SK-N-SH (cell line): ENCODE measurements around the gene LRTM2. TPM values are rescaled to one million over a fixed set of nuclear protein-coding genes. Genes with fewer than 3 reads are reported as not detected.

ENCODE experiments used
- CTCF ChIA-PET: fragments of 300-600, 350-600 bp; formaldehyde crosslinking; extraction: SDS; loops from one replicate; lab custom pipeline; 2021; lab: Yijun Ruan, JAX
- POLR2A ChIA-PET: fragments of 350-600 bp; sonication (Branson Sonifier 250); formaldehyde crosslinking; extraction: SDS; loops from one replicate; lab custom pipeline; 2020; ENCODE audit warnings: antibody characterized with exemption, inconsistent platforms; lab: Yijun Ruan, JAX
- DNase-seq: peaks from one replicate; pipeline ENCODE4 v3.0.0; 2012
- H2AFZ ChIP-seq: fragments of 200-600 bp; sonication (generic); 2 replicates; pipeline ENCODE4 v1.8.1; 2016; ENCODE audit warnings: antibody characterized with exemption, mild to moderate bottlenecking, low read depth
- H3F3A ChIP-seq: fragments of 200-600 bp; sonication (generic); replicated peaks from 2 replicates; pipeline ENCODE3; 2016; ENCODE audit warnings: antibody characterized with exemption, mild to moderate bottlenecking; ENCODE audit not compliant: insufficient read depth
- H3K27ac ChIP-seq, 2 experiments: fragments of 200-500 bp in 1 of 2; fragments of 200-600 bp in 1 of 2; sonication (Bioruptor generic) in 1 of 2; sonication (generic), shearing (Covaris generic) in 1 of 2; 2 replicates each; pipeline versions ENCODE4 v1.5.1 to v1.6.1; 2014 to 2016; ENCODE audit warnings: low read depth in 2 of 2, inconsistent platforms in 1 of 2, low read length in 1 of 2, mild to moderate bottlenecking in 1 of 2, mixed read lengths in 1 of 2
- H3K27me3 ChIP-seq: fragments of 200-600 bp; sonication (generic), shearing (Covaris generic); 2 replicates; pipeline ENCODE4 v1.6.1; 2016; ENCODE audit warnings: mixed run types; ENCODE audit not compliant: insufficient read depth
- H3K36me3 ChIP-seq, 2 experiments: fragments of 200-500 bp in 1 of 2; fragments of 200-600 bp in 1 of 2; sonication (Bioruptor generic) in 1 of 2; sonication (generic) in 1 of 2; replicated peaks in 1 of 2; 2 replicates each; pipeline versions ENCODE3 to v1.5.1; 2014 to 2016; ENCODE audit warnings: low read length in 1 of 2, mild to moderate bottlenecking in 1 of 2; ENCODE audit not compliant: insufficient read depth in 2 of 2, control insufficient read depth in 1 of 2
- H3K4me1 ChIP-seq, 2 experiments: fragments of 200-500 bp in 1 of 2; fragments of 200-600 bp in 1 of 2; sonication (Bioruptor generic) in 1 of 2; sonication (generic), shearing (Covaris generic) in 1 of 2; 2 replicates each; pipeline versions ENCODE4 v1.5.1 to v1.6.1; 2014 to 2016; ENCODE audit warnings: low read depth in 1 of 2, low read length in 1 of 2, mixed run types in 1 of 2; ENCODE audit not compliant: insufficient read depth in 2 of 2, control insufficient read depth in 1 of 2
- H3K4me2 ChIP-seq: fragments of 200-600 bp; sonication (generic), shearing (Covaris generic); 2 replicates; pipeline ENCODE4 v1.6.1; 2017; ENCODE audit warnings: mixed run types
- H3K4me3 ChIP-seq, 2 experiments: fragments of 200-500 bp in 1 of 2; fragments of 200-600 bp in 1 of 2; sonication (Bioruptor generic) in 1 of 2; sonication (generic), shearing (Covaris generic) in 1 of 2; 2 replicates each; pipeline versions ENCODE4 v1.5.1 to v1.8.1; 2014 to 2016; ENCODE audit warnings: low read depth in 2 of 2, inconsistent platforms in 1 of 2, low read length in 1 of 2, mild to moderate bottlenecking in 1 of 2, mixed read lengths in 1 of 2, moderate library complexity in 1 of 2
- H3K79me2 ChIP-seq: fragments of 200-600 bp; sonication (generic); 2 replicates; pipeline ENCODE4 v1.8.1; 2017; ENCODE audit warnings: mild to moderate bottlenecking; ENCODE audit not compliant: insufficient read depth
- H3K9ac ChIP-seq: fragments of 200-600 bp; sonication (generic); 2 replicates; pipeline ENCODE4 v1.6.1; 2017; ENCODE audit warnings: mixed run types
- H3K9me2 ChIP-seq: fragments of 200-600 bp; sonication (generic); 2 replicates; pipeline ENCODE4 v1.6.1; 2017; ENCODE audit warnings: mixed run types
- H3K9me3 ChIP-seq: fragments of 200-600 bp; sonication (generic); 2 replicates; pipeline ENCODE4 v1.6.1; 2017; ENCODE audit warnings: mixed run types, mild to moderate bottlenecking, moderate library complexity
- H4K20me1 ChIP-seq: fragments of 200-600 bp; sonication (generic); 2 replicates; pipeline ENCODE4 v1.6.1; 2017; ENCODE audit warnings: mild to moderate bottlenecking, mixed run types; ENCODE audit not compliant: insufficient read depth
- CHD2 ChIP-seq: fragments of 150-350 bp; IDR thresholded peaks from 2 replicates; pipeline ENCODE4 v1.6.1; 2018; ENCODE audit warnings: low read length; ENCODE audit not compliant: partially characterized antibody
- ELF1 ChIP-seq: IDR thresholded peaks from 2 replicates; pipeline ENCODE4 v1.4.0; 2012
- FOSL2 ChIP-seq: IDR thresholded peaks from 2 replicates; pipeline ENCODE4 v1.4.0; 2012; ENCODE audit warnings: low read depth, mild to moderate bottlenecking, moderate library complexity, borderline replicate concordance
- GABPA ChIP-seq: IDR thresholded peaks from 2 replicates; pipeline ENCODE4 v1.4.0; 2012; ENCODE audit warnings: low read depth, mild to moderate bottlenecking
- IRF3 ChIP-seq: fragments of 150-350 bp; IDR thresholded peaks from 2 replicates; pipeline ENCODE4 v1.6.1; 2016; ENCODE audit warnings: mild to moderate bottlenecking, low read depth, low read length
- MAX ChIP-seq: IDR thresholded peaks from 2 replicates; pipeline ENCODE4 v1.4.0; 2012; ENCODE audit warnings: low read depth
- NRF1 ChIP-seq: IDR thresholded peaks from 2 replicates; pipeline ENCODE4 v1.6.1; 2012; ENCODE audit warnings: low read depth, mild to moderate bottlenecking, low read length
- POLR2AphosphoS5 ChIP-seq: IDR thresholded peaks from 2 replicates; pipeline ENCODE4 v1.6.1; 2012; ENCODE audit warnings: low read depth, low read length
- RFX5 ChIP-seq: IDR thresholded peaks from 2 replicates; pipeline ENCODE4 v1.6.1; 2012; ENCODE audit warnings: mild to moderate bottlenecking, improper control_type of control experiment, low read length
- SMC3 ChIP-seq: IDR thresholded peaks from 2 replicates; pipeline ENCODE4 v1.6.1; 2012; ENCODE audit warnings: low read depth, low read length, improper control_type of control experiment
- TAF1 ChIP-seq: IDR thresholded peaks from 2 replicates; pipeline ENCODE4 v1.6.1; 2012; ENCODE audit warnings: low read depth, mild to moderate bottlenecking, low read length, moderate library complexity, borderline replicate concordance
- TCF12 ChIP-seq: IDR thresholded peaks from 2 replicates; pipeline ENCODE4 v1.4.0; 2012
- USF2 ChIP-seq: fragments of 150-350 bp; IDR thresholded peaks from 2 replicates; pipeline ENCODE4 v1.6.1; 2017; ENCODE audit warnings: antibody characterized with exemption, low read length, low read depth, borderline replicate concordance
- YY1 ChIP-seq: IDR thresholded peaks from 2 replicates; pipeline ENCODE4 v1.4.0; 2012; ENCODE audit warnings: low read depth, mild to moderate bottlenecking
- WGBS: methylation state at CpG from one replicate; pipeline ENCODE4 v1.1.6; 2017; ENCODE audit warnings: low lambda C conversion rate; 5-methylcytosine and 5-hydroxymethylcytosine counted together
- polyA plus RNA-seq, 3 experiments: library from polyadenylated mRNA; depleted of rRNA; stranded (reverse); fragments of >200 nt; gene quantifications; 2 replicates each; pipeline ENCODE4 v1.2.3, GENCODE V29; 2012

The LRTM2 gene
- polyA plus RNA-seq, 1 of the 3 experiments (the other 2 are of a cell fraction) = not detected

GRCh38 chr12:1803736-1804135, 16.6 kb upstream of the LRTM2 start:
- TF ChIP-seq USF2 = no peak
- peaks cover 0 to 32% of the 10 kb centered on the region in 2 experiments; a peak in 1 of 4 replicates for H3K4me1 ChIP-seq
- no peaks in the 10 kb centered on the region for H3K9me2 ChIP-seq
- no peak overlapping the region for H3K4me3 ChIP-seq
- DNase-seq = peak; percentile 14
- ChIA-PET POLR2A (no interaction called here), CTCF (interaction anchor here (1.0 to 17.5 kb wide), 4 partner anchors 8 to 151 kb away, joined by 3 to 349 read pairs (median 6); no protein-coding TSS in a partner anchor)
- no peaks in the 10 kb centered on the region for H4K20me1 ChIP-seq
- no peaks in the 10 kb centered on the region for H3K36me3 ChIP-seq
- no peak overlapping the region for H3K27ac ChIP-seq
- no peak overlapping the region for H3K9ac ChIP-seq
- 76% methylated on average over 7 of the region's 7 CpGs for WGBS
- H3K4me2 ChIP-seq = no peak overlapping the region
- no peaks in the 10 kb centered on the region for H3K9me3 ChIP-seq
- H3K79me2 ChIP-seq = no peaks in the 10 kb centered on the region
- no peaks in the 10 kb centered on the region for H3F3A ChIP-seq
- no peaks in the 10 kb centered on the region for H3K27me3 ChIP-seq
- peak overlapping the region; percentile 44; the same call in 1 of the 2 replicates for H2AFZ ChIP-seq

GRCh38 chr12:1804545-1805332, 15.6 kb upstream of the LRTM2 start:
- H4K20me1 ChIP-seq = no peaks in the 10 kb centered on the region
- H3K4me1 ChIP-seq = peaks cover 0 to 29% of the 10 kb centered on the region in 2 experiments; a peak in 1 of 4 replicates
- peak; percentile 94 for DNase-seq
- H3K9me3 ChIP-seq = no peaks in the 10 kb centered on the region
- ChIA-PET CTCF (interaction anchor here (0.7 to 17.5 kb wide), 5 partner anchors 9 to 152 kb away, joined by 3 to 349 read pairs (median 3); no protein-coding TSS in a partner anchor), POLR2A (no interaction called here)
- no peak overlapping the region for H3K4me3 ChIP-seq
- no peaks in the 10 kb centered on the region for H3K27me3 ChIP-seq
- H3K9ac ChIP-seq = no peak overlapping the region
- peak overlapping the region in 1 of 2 experiments; percentile 63; a peak in 1 of 4 replicates for H3K27ac ChIP-seq
- WGBS = 41% methylated on average over 24 of the region's 25 CpGs
- H3K4me2 ChIP-seq = no peak overlapping the region
- H3K9me2 ChIP-seq = no peaks in the 10 kb centered on the region
- no peaks in the 10 kb centered on the region for H3K79me2 ChIP-seq
- no peaks in the 10 kb centered on the region for H3K36me3 ChIP-seq
- TF ChIP-seq POLR2AphosphoS5 (peak; percentile 56; the same call in 1 of the 2 replicates), YY1 (peak; percentile 93), IRF3 (peak; percentile 31; the same call in 1 of the 2 replicates), SMC3 (no peak), TAF1 (peak; percentile 39; the same call in 1 of the 2 replicates), GABPA (peak; percentile 88), MAX (peak; percentile 96), NRF1 (no peak), FOSL2 (no peak), ELF1 (peak; percentile 89), TCF12 (peak; percentile 51; the same call in 1 of the 2 replicates), CHD2 (peak; percentile 79), RFX5 (peak; percentile 5; the same call in 1 of the 2 replicates)
- H2AFZ ChIP-seq = peak overlapping the region; percentile 99
- no peaks in the 10 kb centered on the region for H3F3A ChIP-seq
